GM19372 (cell line): Measurements from ENCODE around the gene MRFAP1L1.
"Not testable (repeated sequence)": the region's sequence is repeated elsewhere in the genome, so short reads cannot be mapped to it uniquely, and the experiment has no call there.

ENCODE experiments used
- ATAC-seq: cut with Tn5 transposase; IDR thresholded peaks from one replicate; pipeline ENCODE4 v1.9.1; 2021; ENCODE audit warnings: mild to moderate bottlenecking, low read depth, moderate library complexity; ENCODE audit not compliant: unreplicated experiment

Gene MRFAP1L1

DNA sequence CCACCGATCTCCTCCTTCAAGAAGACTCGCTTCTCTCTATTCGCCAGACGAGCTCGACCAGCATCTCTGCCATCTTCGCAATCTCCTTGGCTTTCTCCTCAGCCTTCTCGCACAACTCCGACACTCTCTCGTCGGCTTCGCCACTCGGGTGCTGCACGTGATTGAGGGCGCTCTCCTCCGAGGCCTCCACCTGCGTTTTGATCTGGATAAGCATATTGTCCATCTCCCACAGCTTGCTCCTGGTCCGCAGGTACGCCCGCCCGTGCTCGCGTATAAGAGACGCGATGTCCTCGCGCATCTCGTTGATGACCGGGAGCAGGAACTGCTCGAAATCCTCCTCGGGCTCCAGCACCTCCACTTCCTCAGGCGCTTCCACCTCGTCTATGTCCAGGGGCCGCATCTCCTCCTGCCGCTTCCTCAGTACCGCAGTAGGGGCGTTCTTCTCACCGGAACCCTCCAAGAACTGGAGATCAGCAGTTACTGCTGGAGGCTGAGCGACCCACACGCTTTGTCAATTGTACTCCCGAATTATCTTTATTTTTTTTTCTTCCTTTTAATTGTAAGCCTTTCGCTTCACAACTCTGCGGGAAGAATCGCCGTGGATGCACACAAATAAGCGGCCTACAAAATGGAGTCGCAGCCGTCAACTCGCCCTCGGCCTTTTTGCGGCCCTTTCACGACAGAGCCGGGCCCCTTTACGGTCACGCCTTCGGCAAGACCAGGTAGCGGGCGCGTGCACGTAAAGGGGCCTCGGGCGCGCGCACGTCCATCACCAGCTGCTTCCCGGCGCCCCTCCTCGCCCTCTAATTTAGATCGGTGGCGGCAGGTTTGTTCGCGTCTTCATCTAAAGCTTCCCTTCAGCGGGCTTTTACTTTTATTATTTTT is at the start of gene MRFAP1L1:
Gene MRFAP1L1 (minus strand): TSS at position 636 of the 885 bp plus-strand sequence. CDS start 236 bp downstream, at position 400.
- peak; percentile 69 for ATAC-seq

GRCh38 chr4:6758728-6759127 is 49.1 kb upstream of the MRFAP1L1 start:
- ATAC-seq: no peak

GRCh38 chr4:6756345-6756744 is 46.7 kb upstream of the MRFAP1L1 start:
- ATAC-seq: not testable (repeated sequence)

DNA sequence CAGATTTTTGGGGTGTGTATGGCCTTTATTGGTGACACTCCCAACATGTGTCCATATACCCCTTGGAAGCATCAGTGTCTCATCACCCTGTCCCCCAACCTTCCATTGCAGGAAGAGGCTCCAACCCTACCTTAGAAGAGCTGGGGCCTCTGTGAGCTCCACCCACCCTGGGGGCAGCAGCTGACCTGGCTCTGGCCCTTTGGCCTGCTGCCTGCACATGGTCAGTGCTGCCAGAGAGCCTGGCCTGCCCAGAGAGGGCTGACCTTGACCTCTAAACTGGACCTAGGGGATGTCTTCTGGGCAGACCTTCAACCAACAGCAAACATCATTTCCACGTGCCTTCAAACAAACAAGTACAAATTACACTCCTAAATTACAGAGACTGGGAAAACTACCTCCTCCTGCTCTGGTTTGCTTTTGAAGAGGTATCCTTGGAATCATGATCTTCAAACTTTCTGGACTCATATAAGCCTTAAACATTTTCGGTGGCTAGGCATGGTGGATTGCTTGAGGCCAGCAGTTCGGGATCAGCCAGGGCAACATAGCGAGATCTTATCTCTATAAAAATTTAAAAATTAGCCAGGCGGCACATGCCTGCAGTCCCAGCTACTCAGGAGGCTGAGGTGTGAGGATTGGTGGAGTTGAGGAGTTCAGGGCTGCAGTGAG is 45.6 kb upstream of the MRFAP1L1 start:
- ATAC-seq: no peak

DNA sequence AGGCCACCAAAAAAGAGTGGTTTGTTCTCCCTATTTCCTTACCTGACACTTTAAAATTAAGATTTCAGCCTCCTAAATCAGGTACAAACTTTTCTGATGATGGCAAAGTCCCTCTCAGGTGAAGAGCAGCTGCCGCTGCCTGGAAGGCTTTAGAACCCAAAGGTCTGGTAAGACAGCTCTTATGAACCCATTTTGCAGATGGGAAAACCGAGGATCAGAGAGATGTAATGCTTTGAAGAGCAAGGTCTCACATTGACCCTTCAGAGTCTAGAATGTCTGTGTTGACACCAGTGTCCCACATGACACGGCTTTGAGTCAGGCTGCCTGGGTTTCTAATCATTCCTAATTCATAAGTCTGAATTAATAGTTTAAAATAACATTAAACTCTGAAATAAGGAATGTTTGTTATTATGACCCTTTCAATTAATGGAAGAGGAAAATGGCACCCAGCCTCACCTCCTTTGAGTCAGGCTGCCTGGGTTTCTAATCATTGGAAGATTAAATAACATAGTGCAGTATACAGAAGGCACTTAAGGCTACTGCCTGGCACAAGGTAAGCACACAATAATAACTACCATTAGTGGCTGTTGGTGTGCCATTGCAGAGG is 44.9 kb upstream of the MRFAP1L1 start:
- ATAC-seq: no peak

- ATAC-seq: no peak
These were observed 44.2 kb upstream of the MRFAP1L1 start for GRCh38 chr4:6753891-6754290.

DNA sequence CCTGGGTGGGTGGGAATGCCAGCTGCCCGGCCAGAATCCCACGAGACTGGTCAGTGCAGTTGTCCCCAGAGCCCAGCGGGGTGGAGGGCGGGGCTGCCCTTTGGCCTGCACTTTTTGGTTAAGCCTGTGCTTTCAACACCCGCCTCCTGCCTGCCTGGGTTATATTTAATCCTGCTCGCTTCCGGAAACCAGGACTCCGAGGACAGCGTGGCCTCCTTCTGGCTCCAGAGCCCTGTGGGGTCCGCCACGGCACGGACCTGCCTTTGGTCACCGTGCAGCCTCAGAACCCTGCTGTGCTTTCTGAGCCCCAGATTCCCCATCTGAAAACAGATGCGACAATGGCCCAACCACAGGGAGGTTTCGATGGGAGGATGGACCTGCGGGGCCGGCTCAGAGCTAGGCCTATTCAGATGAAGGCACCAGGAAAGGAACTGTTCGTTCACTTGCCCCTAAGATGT is 43.5 kb upstream of the MRFAP1L1 start:
- ATAC-seq: no peak

- no peak for ATAC-seq
These were observed 42.8 kb upstream of the MRFAP1L1 start for GRCh38 chr4:6752486-6752829.

DNA sequence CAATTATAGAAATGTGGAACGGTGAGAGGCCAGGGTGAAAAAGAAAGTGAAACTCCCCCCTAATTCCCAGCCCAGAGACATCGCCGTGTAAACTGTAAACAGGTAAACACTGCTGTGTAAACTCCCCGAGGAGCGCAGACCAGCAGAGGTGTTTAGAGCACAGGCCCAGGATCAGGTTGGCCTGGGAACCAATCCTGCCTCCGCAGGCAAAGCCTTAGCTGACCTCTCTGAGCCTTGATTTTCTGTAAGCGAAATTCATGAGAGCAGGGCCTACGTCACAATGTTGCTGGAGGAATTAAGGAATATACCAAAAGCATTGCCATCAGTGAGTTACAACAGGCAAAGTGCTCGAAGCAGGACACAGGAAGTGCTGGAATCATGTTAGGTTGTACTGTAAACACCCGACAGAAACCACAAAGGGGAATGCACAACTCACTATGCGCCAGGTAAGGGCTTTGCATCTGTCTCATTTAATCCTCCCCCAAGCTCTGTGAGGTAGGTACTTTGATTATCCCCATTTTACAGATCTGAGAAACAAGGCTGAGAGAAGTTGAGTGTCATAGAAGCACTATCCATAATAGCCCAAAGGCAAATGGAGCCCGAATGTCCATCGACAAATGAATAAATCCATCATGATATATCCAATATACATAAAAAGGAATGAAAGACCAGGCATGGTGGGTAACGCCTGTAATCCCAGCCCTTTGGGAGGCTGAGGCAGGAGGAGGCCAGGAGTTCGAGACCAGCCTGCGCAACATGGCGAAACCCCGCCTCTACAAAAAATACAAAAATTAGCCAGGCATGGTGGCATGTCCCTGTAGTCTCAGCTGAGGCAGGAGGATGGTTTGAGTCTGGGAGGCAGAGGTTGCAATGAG is 42.2 kb upstream of the MRFAP1L1 start:
- no peak for ATAC-seq

DNA sequence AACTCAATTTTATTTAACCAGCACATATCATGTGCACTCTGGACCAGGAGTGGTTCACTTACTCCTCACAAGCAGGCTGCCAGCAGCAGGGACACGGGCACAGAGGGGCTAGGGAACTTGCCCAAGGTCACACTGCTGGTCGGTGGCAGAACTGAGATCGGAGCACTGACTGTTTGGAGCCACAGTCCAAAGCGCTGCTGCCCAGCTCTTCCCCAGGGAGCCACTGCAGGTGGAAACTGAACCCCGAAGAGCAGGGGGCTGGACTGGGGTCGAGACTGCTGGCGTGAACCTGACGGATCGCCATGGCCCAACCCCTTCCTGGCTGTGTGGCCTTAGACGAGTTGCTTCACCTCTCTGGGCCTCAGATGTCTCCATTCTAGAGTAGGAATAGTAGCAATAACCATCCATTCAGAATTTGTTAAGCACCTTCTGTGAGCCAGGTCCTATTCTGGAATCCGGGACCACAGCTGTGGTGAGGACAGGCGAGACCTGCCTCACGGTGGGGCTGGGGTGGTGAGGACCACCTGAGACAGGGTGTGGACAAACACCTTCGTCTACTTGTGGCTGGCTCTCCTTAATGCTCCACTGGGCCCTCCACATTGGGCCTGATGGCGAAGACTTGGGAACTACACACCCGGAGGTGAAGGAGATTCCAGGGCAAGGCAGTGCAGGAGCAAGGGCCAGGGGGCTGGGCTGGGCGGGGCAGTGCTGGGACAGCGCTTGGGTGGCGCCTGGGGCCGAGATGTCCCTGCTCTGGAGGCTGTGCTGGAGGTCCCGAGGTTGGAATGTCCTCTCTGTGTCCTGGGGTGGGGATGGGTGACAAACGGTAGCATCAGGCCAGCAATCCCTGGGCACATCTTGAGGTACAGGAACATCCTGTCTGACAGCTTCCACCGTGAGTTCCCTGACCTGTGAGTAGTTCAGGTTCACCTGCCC is 40.9 kb upstream of the MRFAP1L1 start:
- no peak for ATAC-seq

GRCh38 chr4:6749340-6750171 is 39.9 kb upstream of the MRFAP1L1 start:
- ATAC-seq: no peak

GRCh38 chr4:6748286-6748685 is 38.6 kb upstream of the MRFAP1L1 start:
- no peak for ATAC-seq

DNA sequence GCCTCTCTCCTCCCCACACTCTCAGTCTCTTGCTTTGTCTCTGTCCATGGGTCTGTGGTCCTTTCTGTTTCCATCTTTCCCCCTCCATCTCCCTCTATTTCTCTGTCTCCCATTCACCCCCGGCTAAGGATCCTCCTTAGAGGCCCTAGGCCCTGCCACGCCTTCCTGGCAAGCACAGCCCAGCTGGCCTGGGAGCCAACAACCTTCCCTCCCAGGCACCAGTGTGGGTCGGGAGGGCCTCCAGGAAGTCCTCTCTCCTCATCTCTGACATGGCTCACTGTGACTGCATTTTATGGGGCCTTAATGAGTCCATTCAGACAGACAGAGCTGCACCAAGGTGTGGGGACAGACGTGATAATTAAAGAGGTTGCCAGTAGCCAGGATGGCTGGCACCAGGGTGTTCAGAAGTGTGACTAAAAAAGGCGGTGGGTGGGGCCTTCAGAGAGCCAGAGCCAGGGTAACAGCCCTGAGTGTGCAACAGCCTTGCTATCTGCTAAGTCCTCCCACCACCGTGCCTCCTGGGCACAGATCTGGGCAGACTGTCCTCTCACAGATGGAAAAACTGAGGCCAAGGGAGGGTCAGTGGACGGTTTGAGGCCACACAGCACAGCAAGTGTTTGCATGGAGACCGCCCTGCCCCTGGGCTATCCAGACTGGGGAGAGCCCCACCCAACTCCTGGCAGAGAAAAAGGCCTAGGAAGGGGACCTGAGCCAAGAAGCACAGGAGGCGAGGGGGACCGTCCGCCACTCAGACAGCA is 37.8 kb upstream of the MRFAP1L1 start:
- no peak for ATAC-seq

DNA sequence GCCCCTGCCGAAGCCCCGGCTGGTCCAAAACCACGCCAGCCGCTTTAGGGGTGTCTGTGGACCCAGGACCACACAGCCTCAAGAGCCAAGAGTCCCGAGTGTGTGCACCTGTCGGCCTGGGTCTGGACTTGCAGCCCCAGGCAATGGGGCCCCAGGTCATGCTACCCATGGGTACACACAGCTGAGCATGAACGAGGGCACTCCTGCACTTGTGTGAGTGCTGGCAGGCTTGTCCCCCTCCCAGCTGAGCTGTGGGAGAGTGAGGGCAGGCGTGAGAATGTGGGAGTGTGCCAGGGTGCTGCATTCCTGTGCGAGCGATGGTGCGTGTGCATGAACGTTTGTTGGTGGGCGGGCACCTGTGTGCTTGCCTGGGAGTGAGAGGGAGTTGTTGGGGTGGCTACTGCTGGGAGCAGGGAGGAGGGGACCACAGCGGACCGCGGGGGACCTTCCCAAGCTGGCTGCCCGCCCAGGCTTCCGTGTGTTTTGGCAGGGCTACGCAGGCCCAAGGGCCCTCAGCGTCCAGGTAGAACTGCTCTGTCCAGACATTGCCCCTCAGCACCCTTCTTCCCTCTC is 37.1 kb upstream of the MRFAP1L1 start:
- ATAC-seq: no peak

DNA sequence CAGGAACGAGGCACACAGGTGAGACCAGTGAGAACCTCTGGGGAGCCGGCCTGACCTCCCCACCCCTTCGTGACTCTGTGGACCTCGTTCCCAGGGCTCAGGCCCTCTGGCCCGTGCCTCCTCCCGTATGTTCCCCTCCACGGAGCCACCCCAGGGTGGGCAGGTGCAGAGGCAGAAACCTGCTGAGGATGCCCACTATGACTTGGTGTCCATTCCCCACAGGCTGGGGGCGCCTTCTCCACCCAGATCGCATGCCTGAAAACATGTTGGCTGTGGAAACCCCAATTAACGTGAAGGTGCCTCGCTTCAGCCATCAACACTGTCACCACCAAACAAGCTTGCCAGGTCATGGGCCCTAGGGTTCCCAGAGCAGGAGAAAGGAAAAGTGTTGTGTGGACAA is 33.3 kb upstream of the MRFAP1L1 start:
- ATAC-seq: no peak

- no peak for ATAC-seq
These were observed 32.8 kb upstream of the MRFAP1L1 start for GRCh38 chr4:6742507-6742906.

DNA sequence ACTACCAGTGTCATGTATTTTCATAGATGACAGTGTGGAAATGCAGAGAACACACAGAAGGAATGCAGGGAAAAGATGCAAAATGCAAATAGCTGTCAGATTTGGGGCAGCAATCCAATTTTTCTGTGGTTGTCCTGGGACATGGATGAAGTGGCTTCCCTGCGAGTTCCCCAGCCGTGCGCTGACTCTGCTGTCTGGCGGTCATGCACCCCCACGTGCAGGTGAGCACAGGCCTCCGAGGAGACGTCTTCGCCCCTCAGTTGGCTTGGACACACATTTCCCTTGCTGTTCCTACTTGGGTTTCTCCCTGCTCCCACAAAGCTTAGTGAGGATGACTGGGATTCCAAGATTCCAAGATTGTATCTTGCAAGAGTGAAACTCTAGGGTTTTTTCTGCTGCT is 30.7 kb upstream of the MRFAP1L1 start:
- no peak for ATAC-seq
